DOHH2 (cell line): Measurements from ENCODE around the gene TPCN2.

Source experiments
- CTCF ChIP-seq: fragments of 200-600 bp; sonication (generic); IDR thresholded peaks from one replicate; pipeline ENCODE4 v1.5.1; 2014; ENCODE audit warnings: antibody characterized with exemption, mild to moderate bottlenecking, low read depth, low read length; ENCODE audit not compliant: poor library complexity, severe bottlenecking
- EZH2phosphoT487 ChIP-seq: fragments of 200-600 bp; sonication (generic); IDR thresholded peaks from 2 replicates; pipeline ENCODE4 v1.6.1; 2017; ENCODE audit warnings: borderline replicate concordance, mild to moderate bottlenecking, antibody characterized with exemption, low read length, moderate library complexity, mixed read lengths

GRCh38 chr11:69053169-69053477 lies 4.4 kb downstream of the TPCN2 start:
- TF ChIP-seq CTCF (no peak), EZH2phosphoT487 (no peak)
